H1 (cell line): ENCODE measurements around the gene MYO16. TPM values are rescaled to one million over a fixed set of nuclear protein-coding genes. Genes with fewer than 3 reads are reported as not detected.

Experiments
- RNF2 ChIP-seq: fragments of 200-900, 300-1000 bp; sonication (generic); IDR thresholded peaks from 2 replicates; pipeline ENCODE4 v1.7.1; 2016; ENCODE audit warnings: borderline replicate concordance, low read depth, mild to moderate bottlenecking, antibody characterized with exemption, low read length; ENCODE audit not compliant: poor library complexity, severe bottlenecking; ENCODE audit errors: missing control alignments
- RXRA ChIP-seq: IDR thresholded peaks from 2 replicates; pipeline ENCODE4 v1.6.1; 2011; ENCODE audit warnings: low read depth, mild to moderate bottlenecking, low read length, moderate library complexity; ENCODE audit not compliant: insufficient read depth
- SIRT6 ChIP-seq: IDR thresholded peaks from one replicate; pipeline ENCODE4 v1.7.1; 2012; ENCODE audit warnings: low read length, inconsistent platforms
- SUZ12 ChIP-seq: fragments of 200-600 bp; sonication (generic); IDR thresholded peaks from 2 replicates; pipeline ENCODE4 v1.6.1; 2012; ENCODE audit warnings: mild to moderate bottlenecking, inconsistent platforms, low read length, moderate library complexity, mixed read lengths
- polyA plus RNA-seq, 7 experiments: library from polyadenylated mRNA; depleted of rRNA in 3 of 7; stranded (reverse) in 5 of 7; unstranded in 2 of 7; fragments of >200 nt in 5 of 7; fragments of 200-250 nt in 2 of 7; gene quantifications; 1 replicate in 5 of 7; 2 replicates in 1 of 7; 4 replicates in 1 of 7; pipeline versions ENCODE4 v1.2.1 to v1.2.3, GENCODE V29; 2011 to 2013; ENCODE audit warnings: missing spikeins in 2 of 7, mixed read lengths in 2 of 7
- total RNA-seq: library from RNA; stranded (reverse); fragmentation: NEBNext Ultra II Directional; extraction: Animal tissue kit (Norgen Biotek cat#: 25700); gene quantifications from 2 replicates; pipeline ENCODE4 v1.2.1, GENCODE V29; 2021

Gene MYO16
- total and polyA plus RNA-seq, 2 of the 8 experiments (the other 6 are each of a cell fraction or from before 2014, with no cell fraction given), result 0.02 to 0.22 TPM

- TF ChIP-seq RXRA (no peak), SIRT6 (no peak), SUZ12 (no peak), RNF2 (no peak)
Observed at GRCh38 chr13:108878732-108879131, 249.3 kb downstream of the MYO16 start (continued).
